Neural progenitor cell (in vitro differentiated cells): Measurements from ENCODE around the gene LRP1B. TPM values are rescaled to one million over a fixed set of nuclear protein-coding genes. Genes with fewer than 3 reads are reported as not detected.

Experiments used
- DNase-seq: peaks from one replicate; pipeline ENCODE4 v3.0.0-alpha.2; 2016; ENCODE audit warnings: low spot score
- H2AFZ ChIP-seq: fragments of 200-600 bp; sonication (generic); replicated peaks from 2 replicates; pipeline ENCODE4 v1.6.1; 2016; ENCODE audit warnings: antibody characterized with exemption
- H3F3A ChIP-seq: fragments of 200-600 bp; sonication (generic); 2 replicates; pipeline ENCODE4 v1.6.1; 2016; ENCODE audit warnings: antibody characterized with exemption, low read depth
- H3K27ac ChIP-seq: fragments of 200-600 bp; sonication (generic); 2 replicates; pipeline ENCODE4 v1.5.1; 2016; ENCODE audit warnings: mild to moderate bottlenecking
- H3K27me3 ChIP-seq: fragments of 200-600 bp; sonication (generic); 2 replicates; pipeline ENCODE4 v1.6.1; 2016; ENCODE audit warnings: mild to moderate bottlenecking, moderate library complexity
- H3K36me3 ChIP-seq: fragments of 200-600 bp; sonication (generic); 2 replicates; pipeline ENCODE4 v1.5.1; 2016
- H3K4me1 ChIP-seq: fragments of 200-600 bp; sonication (generic); 2 replicates; pipeline ENCODE4 v1.6.1; 2016; ENCODE audit warnings: mixed run types
- H3K4me2 ChIP-seq: fragments of 200-600 bp; sonication (generic); 2 replicates; pipeline ENCODE4 v1.6.1; 2016
- H3K4me3 ChIP-seq: fragments of 200-600 bp; sonication (generic); 2 replicates; pipeline ENCODE4 v1.5.1; 2016
- H3K79me2 ChIP-seq: fragments of 200-600 bp; sonication (generic); 2 replicates; pipeline ENCODE4 v1.6.1; 2016; ENCODE audit warnings: low read depth
- H3K9ac ChIP-seq: fragments of 200-600 bp; sonication (generic); 2 replicates; pipeline ENCODE4 v1.6.1; 2016
- H3K9me3 ChIP-seq: fragments of 200-600 bp; sonication (generic); 2 replicates; pipeline ENCODE4 v1.5.1; 2016; ENCODE audit warnings: low read depth
- H4K20me1 ChIP-seq: fragments of 200-600 bp; sonication (generic); 2 replicates; pipeline ENCODE4 v1.6.1; 2016; ENCODE audit warnings: low read depth
- H3K27ac Mint-ChIP-seq: 3 replicates; pipeline ENCODE4 v1.8.0; 2021; ENCODE audit warnings: mixed read lengths
- H3K27me3 Mint-ChIP-seq: 2 replicates; pipeline ENCODE4 v1.8.0; 2022; ENCODE audit warnings: low read depth, mild to moderate bottlenecking, inconsistent platforms, moderate library complexity, mixed read lengths; ENCODE audit not compliant: insufficient read depth
- H3K36me3 Mint-ChIP-seq: 3 replicates; pipeline ENCODE4 v1.8.0; 2021; ENCODE audit warnings: mixed read lengths
- H3K4me1 Mint-ChIP-seq: 3 replicates; pipeline ENCODE4 v1.8.0; 2021; ENCODE audit warnings: mixed read lengths
- H3K4me3 Mint-ChIP-seq: 3 replicates; pipeline ENCODE4 v1.8.0; 2021; ENCODE audit warnings: mild to moderate bottlenecking, moderate library complexity, mixed read lengths
- H3K9me3 Mint-ChIP-seq: 3 replicates; pipeline ENCODE4 v1.8.0; 2020; ENCODE audit warnings: mixed read lengths
- CTCF ChIP-seq: fragments of 200-600 bp; sonication (generic); IDR thresholded peaks from 2 replicates; pipeline ENCODE4 v1.5.1; 2017; ENCODE audit warnings: antibody characterized with exemption, mild to moderate bottlenecking
- EZH2 ChIP-seq: fragments of 200-600 bp; sonication (generic); IDR thresholded peaks from 2 replicates; pipeline ENCODE4 v1.6.1; 2017; ENCODE audit warnings: antibody characterized with exemption, mild to moderate bottlenecking, moderate library complexity
- EZH2phosphoT487 ChIP-seq: fragments of 200-600 bp; sonication (generic); IDR thresholded peaks from 2 replicates; pipeline ENCODE4 v1.6.1; 2017; ENCODE audit warnings: antibody characterized with exemption
- total RNA-seq: library from RNA; depleted of rRNA; stranded (reverse); fragments of >200 nt; gene quantifications from 2 replicates; pipeline ENCODE4 v1.2.3, GENCODE V29; 2015; ENCODE audit warnings: low replicate concordance

Gene LRP1B
- total RNA-seq, 1 donor from 2014 or later, result not detected

- peaks cover 10% of the 10 kb centered on the region for H3K4me1 Mint-ChIP-seq
- H3K27me3 ChIP-seq, result no peaks in the 10 kb centered on the region
- H3K4me3 ChIP-seq, result no peak overlapping the region
- no peak overlapping the region for H3K27ac Mint-ChIP-seq
- H3K27me3 Mint-ChIP-seq, result no peaks in the 10 kb centered on the region
- no peaks in the 10 kb centered on the region for H3K36me3 Mint-ChIP-seq
- H3K36me3 ChIP-seq, result no peaks in the 10 kb centered on the region
- no peak overlapping the region for H3K27ac ChIP-seq
- DNase-seq, result no peak
- no peaks in the 10 kb centered on the region for H4K20me1 ChIP-seq
- H3K79me2 ChIP-seq, result no peaks in the 10 kb centered on the region
- peak overlapping the region; percentile 15 for H2AFZ ChIP-seq
- H3K9ac ChIP-seq, result no peak overlapping the region
- H3K4me2 ChIP-seq, result no peak overlapping the region
- H3F3A ChIP-seq, result no peaks in the 10 kb centered on the region
- H3K4me3 Mint-ChIP-seq, result no peak overlapping the region
- H3K9me3 Mint-ChIP-seq, result no peaks in the 10 kb centered on the region
- no peaks in the 10 kb centered on the region for H3K9me3 ChIP-seq
- no peaks in the 10 kb centered on the region for H3K4me1 ChIP-seq
- no peak for TF ChIP-seq CTCF
- no peak for TF ChIP-seq EZH2phosphoT487
- TF ChIP-seq EZH2, result no peak
Observed at GRCh38 chr2:140747090-140747489, 1383.7 kb downstream of the LRP1B start.

GRCh38 chr2:140744379-140744778, 1386.4 kb downstream of the LRP1B start:
- H3K4me2 ChIP-seq, result no peak overlapping the region
- no peaks in the 10 kb centered on the region for H3K36me3 Mint-ChIP-seq
- no peaks in the 10 kb centered on the region for H4K20me1 ChIP-seq
- no peaks in the 10 kb centered on the region for H3F3A ChIP-seq
- no peaks in the 10 kb centered on the region for H3K27me3 ChIP-seq
- H3K4me3 ChIP-seq, result no peak overlapping the region
- DNase-seq, result no peak
- no peak overlapping the region for H3K4me3 Mint-ChIP-seq
- peaks cover 10% of the 10 kb centered on the region for H3K4me1 Mint-ChIP-seq
- H3K79me2 ChIP-seq, result no peaks in the 10 kb centered on the region
- H2AFZ ChIP-seq, result peak overlapping the region; percentile 34
- H3K36me3 ChIP-seq, result no peaks in the 10 kb centered on the region
- no peaks in the 10 kb centered on the region for H3K27me3 Mint-ChIP-seq
- no peaks in the 10 kb centered on the region for H3K9me3 Mint-ChIP-seq
- H3K9ac ChIP-seq, result no peak overlapping the region
- no peaks in the 10 kb centered on the region for H3K4me1 ChIP-seq
- no peaks in the 10 kb centered on the region for H3K9me3 ChIP-seq
- no peak for TF ChIP-seq EZH2phosphoT487
- TF ChIP-seq CTCF, result no peak
- TF ChIP-seq EZH2, result no peak
- H3K27ac ChIP-seq, result no peak overlapping the region
- H3K27ac Mint-ChIP-seq, result no peak overlapping the region

- no peak overlapping the region for H3K27ac ChIP-seq
- Mint-ChIP-seq H3K27me3 (no peaks in the 10 kb centered on the region), H3K36me3 (no peaks in the 10 kb centered on the region), H3K27ac (no peak overlapping the region), H3K4me1 (no peaks in the 10 kb centered on the region), H3K9me3 (no peaks in the 10 kb centered on the region), H3K4me3 (no peak overlapping the region)
- H3F3A ChIP-seq, result no peaks in the 10 kb centered on the region
- TF ChIP-seq EZH2, result no peak
- TF ChIP-seq CTCF, result no peak
- TF ChIP-seq EZH2phosphoT487, result no peak
- no peak overlapping the region for H3K4me3 ChIP-seq
- no peaks in the 10 kb centered on the region for H3K9me3 ChIP-seq
- no peaks in the 10 kb centered on the region for H3K36me3 ChIP-seq
- H3K9ac ChIP-seq, result no peak overlapping the region
- H3K27me3 ChIP-seq, result no peaks in the 10 kb centered on the region
- H3K4me2 ChIP-seq, result no peak overlapping the region
- DNase-seq, result no peak
- no peak overlapping the region for H2AFZ ChIP-seq
- H3K4me1 ChIP-seq, result no peaks in the 10 kb centered on the region
- no peaks in the 10 kb centered on the region for H3K79me2 ChIP-seq
- no peaks in the 10 kb centered on the region for H4K20me1 ChIP-seq
Observed at GRCh38 chr2:140737006-140737405, 1393.8 kb downstream of the LRP1B start.

GRCh38 chr2:140734992-140735391, 1395.8 kb downstream of the LRP1B start:
- H2AFZ ChIP-seq, result no peak overlapping the region
- peaks cover 2% of the 10 kb centered on the region for H3K27me3 Mint-ChIP-seq
- no peaks in the 10 kb centered on the region for H4K20me1 ChIP-seq
- H3K9me3 ChIP-seq, result no peaks in the 10 kb centered on the region
- H3K4me3 Mint-ChIP-seq, result no peak overlapping the region
- H3K4me3 ChIP-seq, result no peak overlapping the region
- no peaks in the 10 kb centered on the region for H3K4me1 Mint-ChIP-seq
- no peak overlapping the region for H3K9ac ChIP-seq
- DNase-seq, result no peak
- TF ChIP-seq EZH2phosphoT487 (no peak), CTCF (no peak), EZH2 (no peak)
- H3K27ac ChIP-seq, result no peak overlapping the region
- no peaks in the 10 kb centered on the region for H3K4me1 ChIP-seq
- H3K27ac Mint-ChIP-seq, result no peak overlapping the region
- H3K27me3 ChIP-seq, result no peaks in the 10 kb centered on the region
- no peaks in the 10 kb centered on the region for H3K36me3 ChIP-seq
- H3K36me3 Mint-ChIP-seq, result no peaks in the 10 kb centered on the region
- H3K79me2 ChIP-seq, result no peaks in the 10 kb centered on the region
- H3F3A ChIP-seq, result no peaks in the 10 kb centered on the region
- H3K4me2 ChIP-seq, result no peak overlapping the region
- no peaks in the 10 kb centered on the region for H3K9me3 Mint-ChIP-seq
